Measurements from ENCODE around the gene PPP1R3F. TPM values are rescaled to one million over a fixed set of nuclear protein-coding genes. Genes with fewer than 3 reads are reported as not detected.

The PPP1R3F gene
- total RNA-seq, 1 experiment from 2014 or later: 1.6 TPM

DNA sequence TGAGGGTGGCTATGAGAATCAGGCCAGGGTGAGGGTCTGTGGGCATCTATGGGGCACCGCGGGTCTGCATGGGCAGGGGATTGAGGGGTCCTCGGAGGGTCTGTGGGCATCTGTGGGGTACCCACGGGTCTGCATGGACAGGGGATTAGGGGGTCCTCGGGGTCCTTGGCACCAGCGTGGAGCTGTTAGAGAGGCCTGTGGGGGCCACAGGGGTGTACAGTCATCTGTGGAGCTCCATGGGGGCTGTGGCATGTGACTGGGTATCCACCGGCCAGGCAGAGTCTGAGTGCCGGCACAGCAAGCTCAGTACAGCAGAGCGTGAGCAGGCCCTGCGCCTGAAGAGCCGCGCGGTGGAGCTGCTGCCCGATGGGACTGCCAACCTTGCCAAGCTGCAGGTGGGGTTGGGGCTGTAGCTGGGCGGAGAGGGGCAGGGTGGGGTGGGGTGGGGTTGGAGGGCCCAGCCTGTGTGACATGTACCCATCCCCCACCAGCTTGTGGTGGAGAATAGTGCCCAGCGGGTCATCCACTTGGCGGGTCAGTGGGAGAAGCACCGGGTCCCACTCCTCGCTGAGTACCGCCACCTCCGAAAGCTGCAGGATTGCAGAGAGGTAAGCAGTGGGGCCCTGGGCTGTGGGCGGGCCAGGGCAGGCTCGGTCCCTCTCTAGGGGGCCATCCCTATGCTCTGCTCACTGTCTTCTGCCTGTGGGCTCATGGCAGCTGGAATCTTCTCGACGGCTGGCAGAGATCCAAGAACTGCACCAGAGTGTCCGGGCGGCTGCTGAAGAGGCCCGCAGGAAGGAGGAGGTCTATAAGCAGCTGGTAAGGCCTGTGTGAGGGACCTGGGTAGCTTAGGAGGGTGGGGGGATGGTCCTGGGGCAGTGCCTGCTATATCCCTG lies 21.4 kb upstream of the PPP1R3F start:
- Histone ChIP-seq H3K4me2 (ENCODE audit: low read length) (no peak overlapping the region), H3K9me2 (ENCODE audit: insufficient read depth) (no peaks in the 10 kb centered on the region), H3K36me3 (ENCODE audit: control insufficient read depth in 1 of 2, insufficient read depth in 2 of 2, low read length in 2 of 2) (no peaks in the 10 kb centered on the region), H3K4me1 (ENCODE audit: control insufficient read depth in 1 of 2, insufficient read depth in 2 of 2, low read length in 2 of 2) (no peaks in the 10 kb centered on the region), H3K9me3 (ENCODE audit: control insufficient read depth in 1 of 2, insufficient read depth in 1 of 2, low read depth in 1 of 2, low read length in 2 of 2) (no peaks in the 10 kb centered on the region), H4K20me1 (ENCODE audit: insufficient read depth) (no peaks in the 10 kb centered on the region), H3K27ac (ENCODE audit: low read depth, low read length) (no peak overlapping the region), H3K4me3 (replicated peaks in 1 of 2; ENCODE audit: low read depth in 1 of 2, low read length in 2 of 2) (no peak overlapping the region), H3K27me3 (ENCODE audit: insufficient read depth, low read length) (no peaks in the 10 kb centered on the region), H2AFZ (ENCODE audit: low read depth, low read length, poor library complexity, severe bottlenecking) (no peak overlapping the region), H3K79me2 (ENCODE audit: insufficient read depth, low read length) (no peaks in the 10 kb centered on the region), H3K9ac (ENCODE audit: low read length) (no peak overlapping the region)
- TF ChIP-seq CBX3 (IDR thresholded peaks at IDR 0.05; ENCODE audit: low read depth): no peak
- TF ChIP-seq, protein P1, sequence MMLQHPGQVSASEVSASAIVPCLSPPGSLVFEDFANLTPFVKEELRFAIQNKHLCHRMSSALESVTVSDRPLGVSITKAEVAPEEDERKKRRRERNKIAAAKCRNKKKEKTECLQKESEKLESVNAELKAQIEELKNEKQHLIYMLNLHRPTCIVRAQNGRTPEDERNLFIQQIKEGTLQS (IDR thresholded peaks at IDR 0.05): no peak
- no peak for TF ChIP-seq POLR2A (IDR thresholded peaks at IDR 0.05; ENCODE audit: borderline replicate concordance, extremely low read depth, insufficient read depth, insufficient read length)
- TF ChIP-seq SP1 (IDR thresholded peaks at IDR 0.05; ENCODE audit: low read depth): no peak
- TF ChIP-seq, protein P2, sequence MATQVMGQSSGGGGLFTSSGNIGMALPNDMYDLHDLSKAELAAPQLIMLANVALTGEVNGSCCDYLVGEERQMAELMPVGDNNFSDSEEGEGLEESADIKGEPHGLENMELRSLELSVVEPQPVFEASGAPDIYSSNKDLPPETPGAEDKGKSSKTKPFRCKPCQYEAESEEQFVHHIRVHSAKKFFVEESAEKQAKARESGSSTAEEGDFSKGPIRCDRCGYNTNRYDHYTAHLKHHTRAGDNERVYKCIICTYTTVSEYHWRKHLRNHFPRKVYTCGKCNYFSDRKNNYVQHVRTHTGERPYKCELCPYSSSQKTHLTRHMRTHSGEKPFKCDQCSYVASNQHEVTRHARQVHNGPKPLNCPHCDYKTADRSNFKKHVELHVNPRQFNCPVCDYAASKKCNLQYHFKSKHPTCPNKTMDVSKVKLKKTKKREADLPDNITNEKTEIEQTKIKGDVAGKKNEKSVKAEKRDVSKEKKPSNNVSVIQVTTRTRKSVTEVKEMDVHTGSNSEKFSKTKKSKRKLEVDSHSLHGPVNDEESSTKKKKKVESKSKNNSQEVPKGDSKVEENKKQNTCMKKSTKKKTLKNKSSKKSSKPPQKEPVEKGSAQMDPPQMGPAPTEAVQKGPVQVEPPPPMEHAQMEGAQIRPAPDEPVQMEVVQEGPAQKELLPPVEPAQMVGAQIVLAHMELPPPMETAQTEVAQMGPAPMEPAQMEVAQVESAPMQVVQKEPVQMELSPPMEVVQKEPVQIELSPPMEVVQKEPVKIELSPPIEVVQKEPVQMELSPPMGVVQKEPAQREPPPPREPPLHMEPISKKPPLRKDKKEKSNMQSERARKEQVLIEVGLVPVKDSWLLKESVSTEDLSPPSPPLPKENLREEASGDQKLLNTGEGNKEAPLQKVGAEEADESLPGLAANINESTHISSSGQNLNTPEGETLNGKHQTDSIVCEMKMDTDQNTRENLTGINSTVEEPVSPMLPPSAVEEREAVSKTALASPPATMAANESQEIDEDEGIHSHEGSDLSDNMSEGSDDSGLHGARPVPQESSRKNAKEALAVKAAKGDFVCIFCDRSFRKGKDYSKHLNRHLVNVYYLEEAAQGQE (IDR thresholded peaks at IDR 0.05; ENCODE audit: low read depth): no peak
- intact Hi-C loops (cut with micrococcal nuclease): no loop called here
- BruUV-seq (replicated peaks): no TSS peak
- ChIA-PET RAD21 (ENCODE audit: low non-redundant PET in 1 of 2, low total read pairs in 2 of 2, uncharacterized antibody in 2 of 2, unreplicated experiment in 2 of 2) (no interaction called here), POLR2A (no interaction called here), CTCF (no interaction called here)
- DNase-seq (ENCODE audit: low read depth, low spot score) (no peak), ATAC-seq (no peak)

Data from HCT116 (cell line).